HG03066 (cell line): ENCODE measurements around the gene ARHGEF16.

ENCODE experiments used
- ATAC-seq: cut with Tn5 transposase; IDR thresholded peaks from one replicate; pipeline ENCODE4 v1.9.1; 2021; ENCODE audit warnings: low read depth; ENCODE audit not compliant: unreplicated experiment

ARHGEF16 gene

DNA sequence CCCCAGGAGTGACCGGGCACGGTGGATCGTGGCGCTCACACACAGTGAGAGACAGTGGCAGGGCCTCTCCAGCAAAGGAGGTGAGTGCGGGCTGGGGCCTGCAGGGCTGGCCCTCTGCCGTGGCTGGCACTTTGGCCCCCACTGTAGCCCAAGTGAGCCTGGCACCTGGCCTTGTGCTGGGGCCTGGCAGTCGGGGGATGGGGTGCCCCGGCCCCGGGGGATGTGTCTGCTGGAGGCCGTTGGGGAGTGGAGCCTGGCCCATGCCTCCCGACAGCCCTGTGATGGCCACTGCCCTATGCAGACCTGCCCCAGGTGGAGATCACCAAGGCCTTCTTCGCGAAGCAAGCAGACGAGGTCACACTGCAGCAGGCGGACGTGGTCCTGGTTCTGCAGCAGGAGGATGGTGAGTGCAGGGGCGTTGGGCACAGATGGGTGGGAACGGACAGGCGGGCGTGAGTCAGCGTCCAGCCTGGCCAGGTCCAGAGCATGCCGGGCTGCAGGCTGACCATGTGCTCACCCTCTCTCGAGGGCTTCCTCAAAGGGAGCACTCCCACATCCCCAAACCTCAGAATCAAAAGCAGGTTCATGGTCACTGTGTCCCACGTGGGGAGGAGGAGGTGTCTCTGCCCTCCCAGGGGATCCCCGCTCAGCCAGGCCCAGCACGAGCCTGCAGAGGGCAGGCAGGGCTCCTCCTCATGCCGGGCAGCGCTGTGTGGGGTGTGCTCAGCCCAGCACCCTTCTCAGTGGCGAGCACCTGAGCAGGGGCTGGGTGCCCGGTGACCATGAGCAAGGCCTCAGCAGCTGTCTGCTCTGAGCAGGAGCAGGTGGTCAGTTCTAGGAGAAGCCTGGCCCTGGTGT, 25.3 kb downstream of the ARHGEF16 start:
- no peak for ATAC-seq

DNA sequence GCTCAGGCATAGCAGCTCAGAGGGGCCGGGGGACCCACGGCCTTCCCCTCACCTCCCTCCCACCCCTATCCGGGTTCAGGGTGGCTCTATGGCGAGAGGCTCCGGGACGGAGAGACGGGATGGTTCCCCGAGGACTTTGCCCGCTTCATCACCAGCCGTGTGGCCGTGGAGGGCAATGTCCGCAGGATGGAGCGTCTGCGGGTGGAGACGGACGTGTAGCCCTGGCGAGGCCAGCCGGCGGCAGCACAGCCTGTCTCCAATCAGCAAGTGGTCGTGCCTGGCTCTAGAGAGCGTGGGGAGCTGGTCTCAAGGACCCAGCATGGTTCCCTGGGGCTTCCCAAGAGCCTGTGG, 25.9 kb downstream of the ARHGEF16 start:
- ATAC-seq, result no peak

DNA sequence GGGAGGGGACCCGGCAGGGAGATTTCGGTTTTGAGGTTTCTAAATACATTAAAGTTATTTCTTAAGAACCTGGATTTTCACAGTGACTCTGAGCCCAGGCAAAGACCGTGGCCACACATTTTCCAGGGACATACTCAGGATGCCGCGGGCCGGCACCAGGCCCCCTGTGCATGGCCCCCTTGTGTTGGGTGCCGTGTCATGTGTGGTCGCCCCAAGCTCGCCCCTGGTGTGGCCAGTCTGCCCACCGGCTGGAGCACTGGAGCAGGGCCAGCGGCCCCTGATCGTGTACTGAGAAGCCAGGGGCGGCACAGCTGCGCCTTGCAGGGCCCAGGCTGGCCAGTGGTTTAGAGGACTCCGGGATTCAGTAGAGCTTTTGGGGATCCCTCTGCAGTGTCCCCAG, 26.6 kb downstream of the ARHGEF16 start:
- no peak for ATAC-seq

DNA sequence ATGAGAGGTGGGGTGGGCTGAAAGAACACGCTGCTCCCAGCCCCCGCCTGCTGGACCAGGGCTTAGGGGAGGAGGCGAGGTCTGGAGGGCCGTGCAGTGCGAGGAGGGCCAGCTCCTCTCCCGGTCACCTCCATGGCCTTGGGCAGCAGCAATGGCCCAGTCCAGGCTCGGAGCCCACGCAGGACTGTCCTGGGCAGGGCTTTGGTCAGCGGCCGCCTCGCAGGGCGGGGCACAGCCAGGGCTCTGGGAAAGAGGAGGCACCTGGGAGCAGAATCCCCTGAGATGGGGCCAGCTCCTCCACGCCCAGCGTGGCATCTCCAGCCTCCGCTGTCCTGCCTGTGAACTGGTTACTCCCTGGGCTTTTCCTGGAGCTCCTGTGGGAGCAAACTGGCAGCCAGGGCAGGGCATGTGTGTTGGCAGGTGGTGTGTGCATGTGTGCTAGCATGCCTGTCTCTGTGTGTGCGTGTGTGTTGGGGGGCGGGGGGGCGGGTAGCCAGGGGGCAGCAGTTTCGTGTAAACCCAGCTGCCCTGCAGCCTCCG, 27.4 kb downstream of the ARHGEF16 start:
- no peak for ATAC-seq

DNA sequence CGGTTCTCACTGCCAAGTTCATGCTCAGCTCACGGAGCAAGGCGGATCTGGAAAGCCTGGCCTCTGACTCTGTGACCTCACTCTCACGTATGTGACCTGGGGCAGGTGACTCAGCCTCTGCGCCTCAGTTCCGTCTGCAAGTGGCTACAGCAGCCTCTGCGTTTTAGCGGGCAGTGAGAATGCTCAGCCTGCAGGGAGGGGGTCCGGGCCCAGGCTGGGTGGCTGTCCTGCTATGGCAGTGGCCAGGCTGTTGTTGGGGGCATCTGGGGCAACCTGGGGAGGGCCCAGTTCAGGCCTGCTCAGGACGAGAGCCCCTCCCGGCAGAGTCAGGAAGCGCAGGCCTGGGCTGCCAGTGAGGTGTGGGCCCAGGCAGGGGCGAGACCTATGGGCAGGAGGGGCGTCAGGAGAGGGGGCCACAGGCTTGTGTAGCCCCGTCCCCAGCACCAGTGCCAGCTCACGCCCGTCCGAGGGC, 27.9 kb downstream of the ARHGEF16 start:
- ATAC-seq, result no peak

DNA sequence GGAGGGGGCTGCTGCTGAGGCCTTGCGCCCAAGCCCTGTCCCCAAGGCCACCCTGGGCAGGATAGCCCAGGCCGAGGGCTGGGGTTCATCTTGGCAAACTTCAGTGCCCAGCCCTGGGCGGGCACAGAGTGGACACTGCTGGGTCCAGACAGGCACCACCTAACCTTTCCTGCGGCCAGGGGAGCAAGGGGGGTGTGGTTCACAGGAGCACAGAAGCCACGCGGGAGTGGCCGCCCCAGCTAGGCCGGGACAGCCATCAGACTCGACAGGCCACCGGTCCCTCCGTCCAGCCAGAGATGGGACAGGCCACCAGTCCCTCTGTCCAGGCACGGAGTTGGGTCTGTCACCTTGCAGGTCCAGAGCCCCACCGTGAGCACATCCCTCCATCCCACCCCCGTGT, 28.9 kb downstream of the ARHGEF16 start:
- no peak for ATAC-seq

DNA sequence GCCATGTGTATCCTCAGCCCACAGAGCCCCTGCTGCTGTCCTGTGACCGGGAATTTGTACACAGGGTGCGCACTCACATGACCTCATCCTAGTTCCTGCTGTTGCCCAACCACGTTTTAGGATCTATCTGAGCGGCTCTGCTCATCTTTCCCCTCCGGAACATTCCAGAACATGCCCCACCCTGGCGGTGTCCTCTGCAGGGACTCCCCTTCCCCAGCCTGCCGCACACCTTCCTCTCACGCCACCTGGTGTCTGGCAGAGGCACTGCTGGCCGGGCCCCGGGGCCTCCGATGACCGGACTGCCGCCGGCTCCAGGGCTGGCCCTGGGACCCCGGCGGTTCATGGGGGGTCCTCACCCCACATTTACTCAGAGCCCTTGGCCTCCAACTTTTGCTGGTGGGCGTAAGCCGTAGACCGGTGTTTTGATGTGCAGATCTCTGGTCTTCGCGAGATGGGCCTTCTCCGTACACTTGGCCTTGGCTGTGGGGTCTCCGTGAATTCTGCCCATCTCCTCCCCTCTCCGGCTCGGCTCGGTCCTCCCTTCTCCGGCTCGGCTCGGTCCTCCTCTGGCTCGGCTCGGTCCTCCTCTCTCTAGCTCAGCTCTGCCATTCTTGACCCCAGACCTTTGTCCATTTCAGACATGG, 29.5 kb downstream of the ARHGEF16 start:
- ATAC-seq, result no peak

DNA sequence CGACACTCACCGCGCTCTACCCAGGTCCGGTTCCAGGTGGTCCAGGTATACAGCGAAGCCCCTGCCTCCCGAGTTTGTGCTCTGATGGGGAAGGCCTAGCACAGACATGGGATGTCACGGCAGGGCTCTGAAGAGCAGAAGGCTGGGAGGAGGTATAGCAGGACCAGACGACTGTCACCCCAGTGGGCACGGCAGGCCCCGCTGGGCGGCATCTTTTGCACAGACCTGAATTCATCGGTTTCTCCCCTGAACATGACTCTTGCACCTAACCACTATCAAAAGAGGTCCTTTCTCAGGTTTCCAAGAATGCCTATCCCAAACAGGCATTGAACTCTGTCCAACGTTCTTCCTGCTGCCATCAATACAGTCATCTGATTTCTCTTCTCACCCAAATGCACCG, 30.6 kb downstream of the ARHGEF16 start:
- no peak for ATAC-seq

DNA sequence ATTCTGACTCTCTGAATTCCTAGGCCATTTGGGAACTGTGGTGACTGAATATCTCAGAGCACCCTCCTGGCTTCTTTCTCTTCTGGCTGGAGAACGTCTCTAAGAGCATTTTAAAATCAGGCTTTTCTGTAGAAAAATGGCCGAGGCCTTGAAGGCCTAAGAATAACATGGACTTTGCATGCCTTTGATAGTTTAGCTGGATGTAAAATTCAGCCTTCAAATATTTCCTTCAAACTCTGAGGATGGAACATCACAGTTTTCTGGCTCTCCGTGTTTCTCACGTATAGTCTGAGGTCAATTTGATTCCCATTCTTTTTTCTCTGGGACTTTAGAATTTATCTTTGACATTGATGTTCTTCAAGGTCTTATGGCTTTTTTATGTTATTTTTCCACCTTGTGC, 34.0 kb downstream of the ARHGEF16 start:
- ATAC-seq, result no peak

DNA sequence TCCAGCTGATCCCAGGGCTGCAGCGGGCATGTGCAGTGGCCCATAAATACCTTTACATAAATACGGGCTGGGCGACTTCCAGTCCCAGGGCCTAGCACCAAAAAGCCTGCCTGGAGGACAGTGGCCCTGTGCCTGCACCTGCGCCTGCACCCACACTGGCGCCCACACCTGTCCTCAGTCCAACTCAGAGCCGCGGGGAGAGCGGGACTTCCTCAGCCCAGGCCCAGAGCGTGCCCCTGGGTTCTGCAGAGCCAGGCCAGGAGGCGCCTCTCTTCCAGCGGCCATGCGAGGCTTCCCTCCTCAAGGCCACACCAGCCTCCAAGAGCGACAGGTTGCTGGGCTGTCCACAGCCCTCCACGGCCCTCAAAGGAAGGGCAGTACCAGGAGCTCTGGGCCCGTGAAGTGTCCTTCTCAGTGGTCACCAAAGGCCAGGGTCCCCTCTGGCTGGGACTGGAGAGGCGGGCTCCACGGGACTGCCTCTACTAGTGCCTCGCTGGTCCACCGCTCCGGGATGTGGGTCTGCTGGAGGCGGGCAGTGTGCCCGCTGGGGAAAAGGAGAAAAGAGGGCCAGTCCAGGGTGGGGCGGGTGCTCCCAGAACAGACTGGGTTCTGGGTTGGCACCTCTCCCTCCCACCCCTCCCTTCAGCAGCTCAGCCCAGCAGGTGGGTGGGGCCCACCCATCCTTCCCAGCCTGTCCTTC, 35.7 kb downstream of the ARHGEF16 start:
- no peak for ATAC-seq

DNA sequence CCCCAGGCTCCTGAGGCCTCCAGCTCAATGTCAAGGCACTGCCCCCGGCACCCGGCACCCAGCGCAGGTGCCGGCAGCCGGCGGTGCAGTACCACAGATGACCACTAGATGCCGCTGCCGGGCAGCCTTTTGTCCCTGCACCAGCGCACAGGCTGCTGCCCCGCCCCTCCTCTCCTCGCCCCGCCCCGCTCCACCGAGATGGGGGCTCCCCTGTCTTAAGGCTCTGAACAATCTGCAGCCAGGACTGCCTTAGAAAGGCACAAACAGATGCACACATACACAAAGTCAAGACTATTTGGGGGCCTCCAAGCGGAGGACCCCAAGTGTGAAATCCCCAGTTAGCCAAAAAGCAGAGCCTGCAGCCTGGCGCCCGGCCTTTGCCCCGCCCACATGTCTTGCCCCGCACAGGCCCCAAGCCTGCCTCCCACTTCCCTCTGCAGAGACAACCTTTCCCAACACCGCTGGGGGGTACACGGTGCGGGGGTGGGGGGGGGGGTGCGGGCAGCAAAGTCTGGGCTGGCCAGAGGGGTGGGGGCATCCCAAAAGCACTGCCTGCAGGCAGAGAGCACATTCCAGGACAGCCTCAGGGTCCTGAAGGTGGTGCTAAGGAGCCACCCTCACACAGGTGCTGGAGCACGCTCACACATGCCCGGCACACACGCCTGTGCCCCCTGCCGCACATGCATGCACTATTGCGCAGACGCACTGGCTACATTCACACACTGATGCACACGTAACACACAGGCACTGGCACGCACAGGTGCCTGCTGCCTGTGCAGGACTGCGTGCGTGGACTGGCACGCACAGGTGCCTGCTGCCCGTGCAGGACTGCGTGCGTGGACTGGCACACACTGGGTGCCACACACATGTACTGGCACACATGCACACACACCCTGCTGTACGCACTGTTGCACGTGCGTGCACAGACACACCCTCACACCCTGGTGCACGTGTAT, 37.1 kb downstream of the ARHGEF16 start:
- ATAC-seq, result no peak

DNA sequence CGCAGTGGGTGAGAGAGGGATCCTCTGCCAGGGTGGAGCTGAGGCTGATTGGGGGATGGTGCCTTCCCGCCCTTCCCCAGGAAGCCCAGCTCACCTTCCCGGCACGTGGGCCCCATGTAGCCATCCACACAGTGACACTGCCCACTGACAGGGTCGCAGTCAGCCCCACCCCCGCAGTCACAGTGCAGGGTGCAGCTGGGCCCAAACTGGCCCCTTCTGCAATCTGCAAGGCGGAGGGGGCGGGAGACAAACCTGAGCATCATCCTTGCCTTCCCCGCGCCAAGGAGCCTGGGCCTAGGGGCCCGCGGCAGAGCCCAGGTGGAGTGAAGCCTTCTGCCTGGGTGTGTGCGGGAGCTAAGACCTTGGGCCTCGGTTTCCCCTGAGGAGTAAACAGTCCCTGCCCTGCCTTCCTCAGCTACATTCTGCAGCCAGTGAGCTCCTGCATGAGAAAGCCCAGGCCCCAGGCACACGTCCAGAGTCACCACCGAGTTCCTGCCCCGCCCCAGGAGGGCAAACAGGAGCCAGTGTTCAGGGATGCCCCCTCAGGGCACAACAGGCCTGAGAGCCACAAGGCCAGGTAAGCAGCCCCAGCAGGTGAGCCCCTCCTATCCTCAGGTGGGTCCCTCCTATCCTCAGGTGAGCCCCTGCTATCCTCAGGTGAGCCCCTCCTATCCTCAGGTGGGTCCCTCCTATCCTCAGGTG, 38.2 kb downstream of the ARHGEF16 start:
- ATAC-seq, result no peak

DNA sequence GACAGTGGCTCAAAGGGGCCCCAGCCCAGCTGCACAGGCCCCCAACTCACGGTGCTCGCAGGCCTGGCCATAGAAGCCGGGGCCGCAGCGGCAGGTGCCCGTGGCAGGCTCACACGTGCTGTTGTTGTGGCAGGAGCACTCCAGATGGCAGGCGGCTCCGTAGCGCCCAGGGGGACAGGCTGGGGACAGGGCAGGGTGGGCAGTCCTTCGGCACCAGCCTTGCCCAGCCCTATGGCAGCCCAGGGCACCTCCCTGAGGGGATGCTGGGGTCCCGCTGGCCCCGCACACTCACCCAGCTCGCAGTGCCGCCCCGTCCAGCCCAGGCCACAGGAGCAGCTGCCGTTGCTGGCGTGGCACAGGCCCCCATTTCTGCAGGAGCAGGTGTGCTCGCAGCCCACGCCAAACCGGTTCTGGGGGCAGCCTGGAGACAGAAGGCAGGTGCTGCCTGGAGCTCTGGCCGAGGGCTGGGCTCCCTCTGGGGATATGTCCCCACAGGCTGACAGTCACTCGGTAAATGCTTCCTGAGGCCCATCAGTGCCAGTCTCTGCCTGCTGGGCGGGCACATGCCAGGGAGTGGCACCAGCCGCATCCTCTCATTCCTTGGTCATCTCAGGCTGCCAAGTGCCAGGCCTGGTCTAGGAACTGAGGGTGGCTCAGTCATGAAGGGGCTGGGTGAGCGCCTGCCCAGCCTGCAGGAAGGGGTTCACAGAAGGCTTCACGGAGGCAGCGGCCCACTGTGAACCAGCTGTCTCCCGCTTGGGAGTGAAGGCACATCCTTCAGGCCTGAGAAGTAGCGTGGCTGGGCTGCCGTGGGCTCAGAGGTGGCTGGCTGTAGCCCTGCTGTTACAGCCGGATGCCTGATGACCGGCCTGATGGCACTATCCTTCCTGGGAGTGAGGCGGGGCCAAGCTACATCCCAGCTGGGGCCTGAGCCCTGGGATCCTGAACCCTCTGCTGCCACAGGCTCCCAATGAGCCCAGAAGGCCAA, 40.1 kb downstream of the ARHGEF16 start:
- no peak for ATAC-seq

DNA sequence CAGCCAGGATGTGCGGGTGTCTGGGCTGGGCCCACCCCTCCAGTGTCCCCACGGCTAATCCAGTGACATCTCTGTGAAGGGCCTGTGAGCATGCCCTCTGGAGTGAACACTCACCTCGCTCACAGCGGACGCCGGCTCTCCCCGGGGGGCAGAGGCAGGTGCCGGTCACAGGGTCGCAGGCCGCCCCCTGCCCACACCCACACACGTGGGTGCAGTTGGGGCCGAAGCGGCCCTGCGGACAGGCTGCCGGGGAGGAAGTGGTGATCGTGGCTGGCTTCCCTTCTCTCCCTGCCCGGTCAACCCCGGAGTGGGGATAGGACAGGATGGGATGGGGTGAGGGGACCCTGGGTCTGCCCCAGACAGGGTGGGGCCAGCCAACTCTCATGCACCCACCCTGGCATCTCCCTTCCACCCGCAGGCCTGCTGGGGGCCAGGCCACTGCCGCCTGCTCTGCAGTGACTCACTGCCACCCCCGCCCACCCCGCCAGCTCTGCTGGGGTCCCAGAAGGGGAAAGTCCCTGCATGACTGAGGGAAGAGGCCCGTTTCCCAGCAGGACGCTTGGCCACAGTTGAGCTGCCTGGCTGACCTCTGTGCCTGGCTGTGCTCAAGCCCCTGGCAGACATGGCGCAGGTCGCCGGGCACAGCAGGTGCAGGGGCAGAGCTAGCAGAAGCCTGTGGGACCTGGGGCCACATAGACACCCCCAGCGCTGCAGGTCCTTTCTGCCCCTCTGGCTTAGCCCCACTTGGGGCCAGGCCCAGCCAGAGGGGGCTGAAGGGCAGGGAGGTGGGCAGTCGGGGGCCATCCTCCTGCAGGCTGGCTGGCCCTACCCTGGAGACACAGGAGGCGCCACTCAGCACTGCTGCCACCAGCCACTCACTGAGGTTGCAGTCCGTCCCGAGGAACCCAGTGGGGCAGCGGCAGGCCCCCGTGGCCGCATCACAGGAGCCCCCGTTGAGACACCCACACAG, 41.6 kb downstream of the ARHGEF16 start:
- no peak for ATAC-seq

DNA sequence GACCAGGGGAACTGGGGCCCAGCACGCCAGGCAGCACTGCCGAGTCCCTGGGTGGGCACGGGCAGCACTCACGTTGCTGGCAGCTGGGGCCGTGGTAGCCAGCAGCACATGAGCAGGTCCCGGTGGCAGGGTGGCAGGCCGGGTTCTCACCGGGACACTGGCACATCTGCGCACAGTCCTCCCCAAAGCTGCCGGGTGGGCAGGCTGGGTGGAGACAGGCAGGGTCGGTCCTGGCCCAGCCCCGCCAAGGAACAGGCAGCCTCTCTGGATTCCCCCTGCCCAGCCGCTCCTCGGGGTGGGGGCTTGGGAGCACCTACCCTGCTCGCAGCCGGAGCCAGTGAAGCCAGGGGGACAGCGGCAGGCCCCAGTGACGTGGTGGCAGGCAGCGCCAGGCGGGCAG, 42.5 kb downstream of the ARHGEF16 start:
- ATAC-seq, result no peak

DNA sequence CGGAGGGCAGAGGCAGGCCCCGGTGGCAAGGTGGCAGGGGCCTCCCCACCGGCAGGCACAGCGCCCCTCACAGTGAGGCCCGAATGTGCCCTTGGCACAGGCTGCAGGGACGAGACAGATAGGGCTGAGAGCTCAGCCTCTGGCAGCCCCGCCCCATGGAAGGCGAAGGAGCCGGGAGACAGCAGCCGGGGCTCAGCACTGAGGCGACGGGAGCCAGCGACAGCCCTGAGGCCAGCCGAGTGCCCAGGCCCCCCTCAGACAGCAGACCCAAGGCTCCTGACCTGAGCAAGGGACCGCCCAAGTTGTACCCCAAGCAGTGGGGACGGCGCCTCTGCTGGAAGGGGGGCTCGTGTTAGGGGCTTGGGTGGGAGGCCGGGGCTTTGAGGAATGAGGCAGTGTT, 43.1 kb downstream of the ARHGEF16 start:
- no peak for ATAC-seq

DNA sequence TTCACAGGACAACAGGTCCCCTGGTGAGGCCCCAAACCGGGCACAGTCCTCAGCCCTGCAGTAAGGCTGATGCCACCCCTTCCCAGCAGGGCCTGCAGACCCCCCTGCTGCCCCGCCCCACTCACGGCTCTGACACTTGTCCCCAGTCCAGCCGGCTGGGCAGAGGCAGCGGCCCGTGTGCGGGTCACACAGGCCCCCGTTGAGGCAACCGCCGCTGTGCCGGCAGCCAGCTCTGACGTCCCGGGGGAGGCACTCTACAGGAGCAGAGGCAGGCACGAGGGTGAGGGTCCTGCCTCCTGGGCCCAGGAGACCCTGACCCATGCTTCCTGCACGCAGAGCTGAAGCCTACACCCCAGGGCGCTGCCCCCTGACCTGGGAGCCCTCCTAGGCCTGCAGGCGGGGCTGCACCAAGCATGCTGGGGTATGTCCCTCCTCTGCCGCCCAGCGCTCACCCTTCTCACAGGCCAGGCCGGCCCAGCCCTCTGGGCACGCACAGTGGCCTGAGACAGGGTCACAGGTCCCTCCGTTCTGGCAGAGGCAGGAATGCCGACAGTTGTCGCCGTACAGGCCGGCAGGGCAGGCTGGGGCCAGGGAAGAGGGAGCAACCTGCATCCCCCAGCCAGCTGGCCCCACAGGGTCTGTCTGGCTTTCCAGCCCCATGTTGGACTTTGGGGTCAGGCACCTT, 43.9 kb downstream of the ARHGEF16 start:
- no peak for ATAC-seq
